Tibial artery (tissue), 4 donors: Measurements from ENCODE around the gene ANKRD17.

ENCODE experiments used
- DNase-seq, 2 donors: peaks; one replicate each; pipeline ENCODE4 v3.0.0-alpha.2; 2019
- H3K27ac ChIP-seq, 2 donors: fragments of 200-600 bp; sonication (generic) in 1 of 2; 1 replicate in 1 of 2; 2 replicates in 1 of 2; pipeline ENCODE4 v1.5.1; 2018 to 2019; ENCODE audit warnings: mild to moderate bottlenecking in 1 of 2
- H3K27me3 ChIP-seq, 2 donors: fragments of 200-600 bp; sonication (generic) in 1 of 2; one replicate each; pipeline versions ENCODE4 v1.5.1 to v1.6.0; 2016 to 2019
- H3K36me3 ChIP-seq, 3 donors: fragments of 200-600 bp; sonication (generic) in 2 of 3; one replicate each; pipeline ENCODE4 v1.5.1; 2016 to 2019; ENCODE audit warnings: mild to moderate bottlenecking in 2 of 3
- H3K4me1 ChIP-seq, 4 donors: fragments of 200-600 bp; sonication (generic) in 2 of 4; 1 replicate in 3 of 4; 2 replicates in 1 of 4; pipeline ENCODE4 v1.5.1; 2016 to 2019
- H3K4me3 ChIP-seq, 2 donors: fragments of 200-600 bp; sonication (generic) in 1 of 2; 1 replicate in 1 of 2; 2 replicates in 1 of 2; pipeline ENCODE4 v1.5.1; 2018 to 2019; ENCODE audit warnings: mild to moderate bottlenecking in 2 of 2
- H3K9me3 ChIP-seq, 3 donors: fragments of 200-600 bp; sonication (generic) in 1 of 3; one replicate each; pipeline ENCODE4 v1.5.1; 2016 to 2019
- intact Hi-C: fragments of 100-400 bp; cut with DNase I; formaldehyde crosslinking; loops from one replicate; pipeline ENCODE4 v1.15.0; 2023; ENCODE audit warnings: low total_unique reads
- TF ChIP-seq, protein P1 (sequence below), 2 experiments: fragments of 200-600 bp in 1 of 2; fragments of 450-650 bp in 1 of 2; IDR thresholded peaks; one replicate each; pipeline ENCODE4 v1.5.1; 2017 to 2019; ENCODE audit warnings: antibody characterized with exemption in 2 of 2, mild to moderate bottlenecking in 1 of 2, moderate library complexity in 1 of 2

Gene ANKRD17

DNA sequence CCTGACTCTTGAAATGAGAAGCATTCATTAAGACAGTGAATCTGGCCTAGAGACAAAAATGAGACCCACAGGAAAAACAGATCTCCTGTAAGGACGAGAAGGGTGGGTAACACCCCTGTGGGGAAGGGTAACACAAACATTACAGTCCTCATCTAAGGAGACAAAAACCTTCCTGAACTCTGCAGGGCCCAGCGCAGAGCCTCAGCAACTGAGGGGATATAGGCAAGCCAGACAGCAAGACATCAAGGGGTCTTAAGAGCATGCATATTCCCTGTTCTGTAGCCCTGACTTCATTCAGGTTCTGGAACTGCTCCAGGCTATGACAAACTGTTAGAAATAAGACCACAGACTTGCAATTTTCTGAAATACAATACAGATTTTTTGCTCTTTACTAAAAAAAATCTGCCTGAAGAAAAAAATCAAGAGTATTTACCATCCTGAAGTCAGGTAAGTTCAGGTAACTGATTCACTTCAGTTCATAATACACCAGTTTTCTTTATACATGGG lies 204.6 kb downstream of the ANKRD17 start:
- Histone ChIP-seq H3K27me3 (no peaks in the 10 kb centered on the region), H3K27ac (no peak overlapping the region), H3K36me3 (peaks cover 33 to 55% (median 48%) of the 10 kb centered on the region in 3 donors), H3K4me1 (no peaks in the 10 kb centered on the region), H3K9me3 (no peaks in the 10 kb centered on the region), H3K4me3 (no peak overlapping the region)
- intact Hi-C loops: no loop called here
- TF ChIP-seq, protein P1, sequence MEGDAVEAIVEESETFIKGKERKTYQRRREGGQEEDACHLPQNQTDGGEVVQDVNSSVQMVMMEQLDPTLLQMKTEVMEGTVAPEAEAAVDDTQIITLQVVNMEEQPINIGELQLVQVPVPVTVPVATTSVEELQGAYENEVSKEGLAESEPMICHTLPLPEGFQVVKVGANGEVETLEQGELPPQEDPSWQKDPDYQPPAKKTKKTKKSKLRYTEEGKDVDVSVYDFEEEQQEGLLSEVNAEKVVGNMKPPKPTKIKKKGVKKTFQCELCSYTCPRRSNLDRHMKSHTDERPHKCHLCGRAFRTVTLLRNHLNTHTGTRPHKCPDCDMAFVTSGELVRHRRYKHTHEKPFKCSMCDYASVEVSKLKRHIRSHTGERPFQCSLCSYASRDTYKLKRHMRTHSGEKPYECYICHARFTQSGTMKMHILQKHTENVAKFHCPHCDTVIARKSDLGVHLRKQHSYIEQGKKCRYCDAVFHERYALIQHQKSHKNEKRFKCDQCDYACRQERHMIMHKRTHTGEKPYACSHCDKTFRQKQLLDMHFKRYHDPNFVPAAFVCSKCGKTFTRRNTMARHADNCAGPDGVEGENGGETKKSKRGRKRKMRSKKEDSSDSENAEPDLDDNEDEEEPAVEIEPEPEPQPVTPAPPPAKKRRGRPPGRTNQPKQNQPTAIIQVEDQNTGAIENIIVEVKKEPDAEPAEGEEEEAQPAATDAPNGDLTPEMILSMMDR (IDR thresholded peaks at IDR 0.05): no peak
- DNase-seq: no peak

GRCh38 chr4:73053076-73053475 lies 205.5 kb downstream of the ANKRD17 start:
- Histone ChIP-seq H3K4me3 (no peak overlapping the region), H3K4me1 (no peaks in the 10 kb centered on the region), H3K36me3 (peaks cover 25 to 46% (median 39%) of the 10 kb centered on the region in 3 donors), H3K27ac (no peak overlapping the region), H3K27me3 (no peaks in the 10 kb centered on the region), H3K9me3 (no peaks in the 10 kb centered on the region)
- TF ChIP-seq, protein P1 (IDR thresholded peaks at IDR 0.05): no peak
- DNase-seq: no peak
- intact Hi-C loops: no loop called here

DNA sequence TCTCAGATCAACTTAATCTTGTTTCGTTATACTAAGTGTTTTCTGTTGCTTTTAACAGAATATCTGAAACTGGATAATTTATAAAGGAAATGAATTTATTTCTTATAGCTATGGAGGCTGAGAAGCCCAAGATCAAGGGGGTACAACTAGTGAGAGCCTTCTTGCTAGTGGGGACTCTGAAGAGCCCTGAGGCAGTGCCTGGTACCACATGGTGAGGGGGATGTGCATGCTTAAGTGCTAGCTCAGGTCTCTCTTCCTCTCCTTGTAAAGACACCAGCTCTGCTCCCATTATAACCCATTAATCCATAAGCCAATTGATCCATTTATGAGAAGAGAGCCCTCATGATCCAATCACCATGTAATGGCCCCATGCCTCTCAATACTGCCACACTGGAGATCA lies 207.0 kb downstream of the ANKRD17 start:
- Histone ChIP-seq H3K9me3 (no peaks in the 10 kb centered on the region), H3K27ac (no peak overlapping the region), H3K4me3 (no peak overlapping the region), H3K27me3 (no peaks in the 10 kb centered on the region), H3K36me3 (peaks cover 11 to 31% (median 25%) of the 10 kb centered on the region in 3 donors), H3K4me1 (no peaks in the 10 kb centered on the region)
- no peak for DNase-seq
- intact Hi-C loops: no loop called here
- TF ChIP-seq, protein P1 (IDR thresholded peaks at IDR 0.05): no peak

GRCh38 chr4:73045879-73046278 lies 212.7 kb downstream of the ANKRD17 start:
- TF ChIP-seq, protein P1 (IDR thresholded peaks at IDR 0.05): no peak
- Histone ChIP-seq H3K27me3 (no peaks in the 10 kb centered on the region), H3K4me1 (no peaks in the 10 kb centered on the region), H3K9me3 (peaks cover 0 to 2% (median 0%) of the 10 kb centered on the region in 3 donors), H3K36me3 (no peaks in the 10 kb centered on the region), H3K4me3 (no peak overlapping the region), H3K27ac (no peak overlapping the region)
- DNase-seq: no peak
- intact Hi-C loops: no loop called here

DNA sequence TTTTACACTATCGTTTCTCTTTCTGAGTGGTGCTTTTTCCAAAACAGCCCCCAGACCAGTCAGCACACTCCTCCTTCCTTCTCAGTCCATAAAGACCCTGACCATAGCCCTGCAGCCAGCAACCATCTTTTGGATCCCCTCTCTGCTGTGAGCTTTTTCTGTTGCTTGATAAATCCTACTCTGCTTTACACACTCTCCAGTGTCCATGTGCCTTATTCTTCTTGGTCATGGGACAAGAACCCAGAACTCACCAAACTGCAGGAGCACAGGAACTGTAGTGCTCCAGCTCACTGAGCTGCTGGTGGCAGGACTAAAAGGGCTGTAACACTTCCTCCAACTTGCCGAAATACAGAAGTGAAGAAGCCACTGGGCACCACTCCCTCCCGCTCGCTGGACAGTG lies 221.5 kb downstream of the ANKRD17 start:
- no peak overlapping the region for H3K4me3 ChIP-seq

More for the DNA sequence above, 221.5 kb downstream of the ANKRD17 start:
- peaks cover 0 to 11% (median 9%) of the 10 kb centered on the region in 3 donors for H3K9me3 ChIP-seq
- TF ChIP-seq, protein P1 (IDR thresholded peaks at IDR 0.05): no peak
- no peak overlapping the region for H3K27ac ChIP-seq
- H3K4me1 ChIP-seq: no peaks in the 10 kb centered on the region
- DNase-seq: no peak
- peaks cover 0 to 6% (median 0%) of the 10 kb centered on the region in 3 donors for H3K36me3 ChIP-seq
- H3K27me3 ChIP-seq: no peaks in the 10 kb centered on the region
- intact Hi-C loops: no loop called here
